Uterus (tissue), 2 donors: ENCODE data around the gene CLCA2.

ENCODE experiments used
- CTCF ChIP-seq, 4 experiments: fragments of 200-600 bp in 2 of 4; fragments of 450-650 bp in 2 of 4; sonication (generic) in 2 of 4; IDR thresholded peaks; one replicate each; pipeline ENCODE4 v1.5.1; 2016 to 2019; ENCODE audit warnings: antibody characterized with exemption in 4 of 4, mild to moderate bottlenecking in 2 of 4, moderate library complexity in 1 of 4
- POLR2A ChIP-seq, 2 donors: fragments of 450-650 bp; IDR thresholded peaks; one replicate each; pipeline ENCODE4 v1.6.1; 2016; ENCODE audit warnings: antibody characterized with exemption in 2 of 2, mild to moderate bottlenecking in 1 of 2, moderate library complexity in 1 of 2

DNA sequence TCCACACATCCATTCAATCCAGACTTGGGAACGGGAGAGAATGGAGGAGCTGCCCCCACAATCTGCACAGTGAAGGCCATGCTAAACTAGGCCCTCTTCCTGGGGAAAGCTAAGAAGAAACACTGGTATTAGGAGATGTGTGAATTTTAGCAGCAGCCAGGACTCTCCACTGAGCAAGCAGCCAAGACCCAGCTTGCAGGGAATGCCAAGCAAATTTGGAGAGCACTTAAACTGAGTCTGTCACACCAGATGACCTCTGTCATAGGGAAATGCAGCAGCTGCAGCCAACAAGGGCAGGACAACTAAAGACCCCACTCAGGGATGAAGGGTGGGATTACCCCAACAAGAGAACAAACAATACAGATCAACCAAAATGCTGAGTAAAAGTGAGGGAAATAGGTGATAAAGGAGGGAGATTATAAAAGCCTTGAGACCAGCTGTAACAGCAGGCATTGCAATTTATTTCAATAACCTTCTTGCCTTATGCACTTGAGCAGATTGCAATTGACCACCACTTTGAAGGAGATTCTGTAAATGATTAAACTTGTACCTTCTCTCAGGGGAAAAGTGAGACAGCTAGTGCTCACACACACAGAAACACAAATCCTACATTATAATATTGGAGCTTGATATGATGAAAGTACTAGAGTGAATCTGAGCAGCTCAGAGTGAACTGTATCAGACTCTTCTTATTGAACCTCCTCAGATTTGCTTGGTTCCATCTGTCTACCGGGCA lies 42.3 kb downstream of the CLCA2 start:
- no peak for TF ChIP-seq CTCF (IDR thresholded peaks at IDR 0.05)
- TF ChIP-seq POLR2A (IDR thresholded peaks at IDR 0.05): no peak
